Stimulated activated CD4-positive, alpha-beta T cell treated with anti-CD3 and anti-CD28 coated beads, Interleukin-15, amount 100 ng/mL, for 48 hours (primary cell): Measurements from ENCODE around the gene NCOR1.

Source experiments
- DNase-seq, 2 donors: peaks; one replicate each; pipeline ENCODE4 v3.0.0-alpha.2; 2020; ENCODE audit warnings: low read depth in 2 of 2

The NCOR1 gene

DNA sequence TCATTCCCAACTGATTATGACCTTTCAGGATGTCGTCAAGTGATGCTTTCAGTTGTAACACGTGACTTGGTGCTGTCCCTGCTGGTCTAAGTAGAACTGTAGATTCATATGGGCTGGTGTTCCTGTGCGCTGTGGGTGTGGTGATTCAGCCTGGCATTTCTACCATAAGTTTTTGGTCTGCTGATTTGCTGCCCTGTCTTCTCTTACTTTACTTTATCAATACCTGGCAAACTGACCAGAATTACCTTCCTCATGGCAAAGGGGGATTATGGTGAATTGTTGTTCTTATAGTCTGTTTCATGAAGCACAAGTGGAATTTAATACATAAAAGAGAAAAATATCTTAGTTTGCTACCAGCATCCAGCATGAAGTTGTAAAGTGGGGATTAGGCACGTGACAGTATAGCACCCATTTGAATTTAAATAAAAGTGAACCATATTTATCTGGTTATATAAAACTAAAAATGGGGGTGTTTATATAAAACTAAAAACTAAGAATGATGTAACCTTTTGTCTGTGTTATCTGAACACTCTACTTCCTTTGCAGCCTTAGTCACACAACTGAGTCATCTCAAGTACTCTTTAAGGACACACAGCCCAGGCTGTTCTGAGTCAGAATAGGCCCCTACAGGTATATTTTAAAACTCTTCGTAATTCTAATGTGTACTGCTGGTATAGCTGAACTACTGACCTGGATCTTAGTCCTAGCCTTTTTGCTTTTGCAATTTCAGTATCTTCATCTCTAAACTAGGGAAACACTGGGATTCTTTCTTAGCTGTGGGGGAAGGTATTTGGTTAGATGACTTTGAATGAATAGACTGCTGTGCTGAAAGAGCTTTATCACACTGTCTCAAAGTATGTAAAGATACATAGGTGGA is 187.4 kb downstream of the NCOR1 start:
- peak; percentile 41 to 57 for DNase-seq

- no peak for DNase-seq
Measured at GRCh38 chr17:16026895-16027294, 188.4 kb downstream of the NCOR1 start.

GRCh38 chr17:16025202-16025601 is 190.1 kb downstream of the NCOR1 start:
- DNase-seq, result no peak

DNA sequence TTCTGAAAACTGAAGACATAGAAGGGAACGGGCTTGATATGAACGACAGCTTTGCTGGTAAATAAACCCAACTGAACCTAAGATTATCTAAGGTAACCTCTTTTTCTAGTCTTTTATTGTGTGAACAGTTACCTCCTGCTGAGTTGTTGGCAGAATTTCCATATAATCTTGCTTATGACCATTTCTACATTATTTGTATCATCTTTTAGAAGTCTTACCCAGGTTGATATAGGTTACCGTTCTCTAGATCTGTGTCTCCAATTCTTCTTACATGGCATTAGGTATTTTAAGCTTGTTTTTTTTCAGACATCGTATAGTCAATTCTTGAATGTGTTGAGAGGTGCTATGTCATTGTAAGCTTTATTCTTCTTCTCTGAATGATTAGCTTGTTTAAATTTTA is 191.5 kb downstream of the NCOR1 start:
- no peak for DNase-seq

DNA sequence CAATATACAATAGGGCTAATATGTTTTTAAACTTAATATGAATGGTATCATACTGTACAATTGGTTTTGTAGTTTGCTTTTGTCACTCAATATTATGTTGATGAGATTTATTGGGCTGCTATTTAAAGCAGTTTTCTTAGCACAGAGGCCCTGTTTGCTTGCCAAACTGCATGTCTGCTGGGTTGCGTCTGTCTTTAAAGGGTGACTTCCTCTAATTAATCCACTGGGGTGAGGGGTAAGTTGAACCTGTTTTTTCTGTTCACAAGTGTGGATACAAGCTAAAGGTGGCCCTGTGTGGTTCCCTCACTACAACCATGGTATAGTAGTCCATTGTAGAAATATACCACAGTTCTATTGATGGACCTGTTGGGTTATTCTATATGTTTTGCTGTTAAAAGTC is 196.0 kb downstream of the NCOR1 start:
- DNase-seq, result no peak

GRCh38 chr17:16013943-16014407 is 201.4 kb downstream of the NCOR1 start:
- DNase-seq, result no peak

DNA sequence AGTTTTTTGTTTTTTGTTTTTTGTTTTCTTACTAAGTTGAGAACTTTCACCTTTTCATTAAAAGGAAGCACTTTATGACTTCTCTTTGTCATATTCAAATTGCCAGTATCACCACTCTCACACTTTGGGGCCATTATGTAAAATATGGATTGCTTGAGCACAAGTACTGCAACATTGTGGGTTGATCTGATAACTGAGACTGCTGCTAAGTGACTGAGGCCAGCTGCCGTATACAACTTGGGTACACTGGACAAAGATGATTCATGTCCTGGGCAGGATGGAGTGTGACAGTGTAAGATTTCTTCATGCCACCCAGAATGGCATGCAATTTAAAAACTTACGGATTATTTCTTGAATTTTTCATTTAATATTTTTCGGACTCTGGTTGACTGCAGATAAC is 207.9 kb downstream of the NCOR1 start:
- no peak for DNase-seq

DNA sequence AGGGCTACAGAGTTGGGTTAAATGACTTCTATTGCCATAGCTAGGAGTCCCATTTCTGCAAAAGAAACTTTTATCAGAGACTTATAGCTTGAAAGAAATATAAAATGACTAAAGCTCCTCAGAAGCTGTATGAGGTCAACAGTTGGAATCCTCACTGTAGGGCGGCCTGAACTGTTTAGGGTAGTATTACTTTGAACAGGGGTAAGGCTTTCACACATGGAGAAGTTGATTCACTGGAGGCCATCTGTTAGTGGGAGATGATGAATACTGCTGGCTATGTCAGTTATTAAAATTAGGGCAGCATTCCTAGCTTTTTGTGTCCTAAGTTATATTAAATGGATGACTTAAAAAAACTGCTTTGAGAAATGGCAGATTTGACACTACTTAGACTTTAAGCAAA is 209.7 kb downstream of the NCOR1 start:
- no peak for DNase-seq

DNA sequence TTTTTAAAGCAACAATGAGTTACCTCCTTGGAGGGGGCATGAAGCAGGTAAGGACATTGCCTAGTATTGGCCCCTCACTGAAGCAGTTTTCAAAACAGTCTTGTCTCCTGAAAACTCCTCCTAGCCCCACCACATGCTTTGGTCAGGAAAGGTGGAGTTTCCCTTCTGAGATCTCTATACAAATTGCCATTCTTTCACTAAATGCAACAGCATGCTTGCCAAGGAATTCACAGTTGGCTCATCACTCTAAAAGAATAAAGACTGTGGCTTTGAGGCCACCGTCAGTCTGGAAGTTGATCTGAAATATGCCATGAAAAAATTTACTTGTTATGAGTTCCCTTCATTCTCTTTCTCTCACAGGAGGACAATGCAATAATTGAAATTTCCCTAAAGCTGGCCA is 211.5 kb downstream of the NCOR1 start:
- no peak for DNase-seq

DNA sequence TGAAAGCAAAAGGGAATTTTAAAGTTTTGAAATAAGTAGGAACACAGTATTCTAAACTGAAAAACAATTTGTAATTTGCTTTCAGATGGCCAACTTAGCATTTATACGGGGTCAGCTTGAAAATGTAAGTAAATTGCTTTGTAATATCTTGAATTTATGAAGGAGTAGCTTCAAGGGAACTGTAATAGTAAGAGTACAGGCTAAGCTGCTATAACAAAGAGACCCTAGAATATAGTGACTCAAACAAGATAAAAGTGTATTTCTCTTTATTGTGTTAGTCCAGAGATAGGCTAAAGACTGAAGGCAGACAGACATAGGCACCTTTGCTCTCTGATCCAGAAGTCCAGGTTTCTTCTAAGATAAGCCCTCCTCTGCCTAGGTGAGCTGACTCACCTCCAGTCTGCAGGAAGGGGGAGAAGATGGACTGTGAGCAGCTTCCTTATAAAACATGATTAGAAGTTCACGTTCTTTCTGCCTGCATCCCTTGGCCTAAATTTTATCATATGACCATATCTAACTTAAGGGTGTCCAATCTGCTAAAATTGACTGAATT is 212.6 kb downstream of the NCOR1 start:
- DNase-seq, result no peak

GRCh38 chr17:16001226-16001897 is 214.0 kb downstream of the NCOR1 start:
- no peak for DNase-seq

GRCh38 chr17:15999974-16000827 is 215.1 kb downstream of the NCOR1 start:
- peak in 1 of 2 donors; percentile 25 for DNase-seq

DNA sequence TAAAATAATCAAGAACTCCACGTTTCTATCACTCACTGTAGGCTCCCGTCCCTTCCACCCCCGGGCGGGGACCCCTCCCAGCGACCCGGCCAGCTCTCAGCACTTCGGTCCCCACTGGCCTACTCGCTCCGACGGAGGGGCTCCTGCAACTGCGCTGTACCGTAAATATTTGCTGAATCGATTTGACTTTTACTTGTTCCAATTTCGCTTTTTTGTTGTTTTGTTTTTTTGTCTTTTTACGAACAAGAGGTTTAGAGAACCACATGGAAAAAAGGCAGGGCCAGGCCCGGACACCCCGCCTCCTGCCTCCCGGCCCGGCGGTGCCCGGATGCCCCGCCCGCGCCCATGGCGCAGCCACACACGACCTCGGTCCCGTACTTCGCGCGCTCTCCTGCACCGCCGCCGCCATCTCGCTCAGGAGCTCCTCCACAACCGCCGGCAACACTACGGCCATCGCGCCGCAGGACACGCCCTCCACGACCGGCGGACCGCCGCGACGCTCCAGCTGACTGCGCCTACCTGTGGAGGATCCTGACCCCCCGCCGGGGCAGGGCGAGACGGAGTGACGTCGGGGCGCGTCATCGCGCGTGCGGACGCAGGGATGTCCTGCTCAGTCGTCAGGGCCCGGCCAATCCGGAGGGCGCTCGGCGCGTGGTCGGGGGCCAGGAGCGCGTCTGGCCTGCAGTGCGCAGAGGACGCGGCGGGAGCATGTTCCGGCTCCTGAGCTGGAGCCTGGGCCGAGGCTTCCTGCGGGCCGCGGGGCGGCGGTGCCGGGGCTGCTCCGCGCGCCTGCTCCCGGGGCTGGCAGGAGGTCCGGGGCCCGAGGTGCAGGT is 216.0 kb downstream of the NCOR1 start, which contains the start of the genes TTC19 and ZSWIM7:
TTC19 (plus strand) TSS at position 684 of the 833 bp plus-strand sequence; CDS start at position 709, 25 bp downstream.
ZSWIM7 (minus strand) TSS at position 564 of the 833 bp plus-strand sequence; CDS start at position 454, 110 bp downstream.
- DNase-seq, result peak; percentile 91 to 93

GRCh38 chr17:15998031-15998562 is 217.2 kb downstream of the NCOR1 start:
- DNase-seq, result no peak

DNA sequence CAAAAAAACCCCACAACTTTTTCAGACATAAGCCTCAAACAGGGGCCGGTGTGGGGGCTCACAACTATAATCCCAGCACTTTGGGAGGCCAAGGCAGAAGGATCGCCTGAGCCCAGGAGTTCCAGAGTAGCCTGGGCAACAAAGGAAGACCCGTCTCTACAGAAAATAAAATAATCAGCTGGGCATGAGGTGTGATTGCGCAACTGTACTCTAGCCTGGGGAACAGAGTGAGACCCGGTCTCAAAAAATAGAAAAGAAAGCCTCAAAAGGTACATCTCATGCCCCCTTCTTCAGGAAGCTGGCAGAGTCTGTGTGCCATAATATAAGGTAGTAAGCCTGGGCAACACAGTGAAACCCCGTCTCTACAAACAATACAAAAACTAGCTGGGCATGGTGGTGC is 219.0 kb downstream of the NCOR1 start:
- DNase-seq, result no peak

DNA sequence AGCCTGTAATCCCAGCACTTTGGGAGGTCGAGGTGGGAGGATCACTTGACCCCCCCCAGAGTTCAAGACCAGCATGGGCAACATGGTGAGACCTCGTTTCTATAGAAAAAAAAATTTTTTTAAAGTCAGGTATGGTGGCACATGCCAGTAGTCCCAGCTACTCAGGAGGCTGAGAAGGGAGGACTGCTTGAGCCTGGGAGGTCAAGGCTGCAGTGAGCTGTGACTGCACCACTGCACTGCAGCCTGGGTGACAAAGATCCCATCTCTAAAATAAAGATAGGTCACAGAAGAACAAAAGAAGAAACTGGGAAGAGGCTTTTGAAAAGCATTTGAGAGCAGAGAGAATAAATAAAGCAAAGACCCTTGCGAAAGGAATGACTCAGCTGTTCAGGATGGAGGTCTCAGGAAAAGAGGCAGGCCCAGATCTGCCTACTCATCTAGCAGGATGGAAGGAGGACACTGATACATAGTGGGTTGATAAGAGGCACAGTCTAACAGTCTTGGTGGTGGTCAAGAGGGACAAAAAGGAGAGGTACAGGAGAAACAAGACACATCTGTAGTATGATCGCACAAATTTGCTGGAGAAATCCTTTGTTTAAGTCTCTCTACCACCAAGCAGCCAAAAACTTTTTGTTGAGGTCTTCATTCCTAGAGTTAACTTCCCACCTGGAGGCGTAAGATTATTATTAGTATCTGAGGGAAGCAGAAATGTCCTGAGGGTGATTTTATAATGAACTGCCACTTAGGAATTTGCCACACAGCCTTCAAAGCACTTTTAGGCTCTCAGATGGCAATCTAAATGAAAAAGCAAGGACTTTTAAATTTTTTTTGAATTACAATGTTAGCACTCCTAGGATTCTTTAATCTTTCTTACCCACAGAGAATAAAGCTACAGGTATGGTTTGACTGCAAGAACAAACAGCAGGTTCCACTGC is 233.4 kb downstream of the NCOR1 start:
- DNase-seq, result no peak

DNA sequence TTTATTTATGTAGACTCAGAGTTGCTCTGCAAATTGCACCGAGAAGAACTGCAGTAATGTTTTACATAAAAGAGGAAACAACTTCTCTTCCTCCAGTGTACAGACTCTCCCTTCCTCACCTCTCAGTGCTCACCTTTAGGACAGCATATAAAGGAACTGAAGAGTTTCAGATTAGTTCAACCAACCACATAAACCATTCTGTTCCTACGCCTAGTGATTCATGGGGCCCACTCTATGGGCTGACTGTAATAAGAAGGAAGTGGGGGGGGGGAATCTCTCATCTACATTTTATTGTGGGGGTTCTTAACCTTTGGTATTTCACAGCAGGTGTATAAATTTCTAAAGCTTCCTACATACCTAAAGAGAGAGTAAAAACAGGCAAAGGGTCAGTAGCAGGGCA is 234.1 kb downstream of the NCOR1 start:
- DNase-seq, result peak; percentile 24 to 27
